ENCODE measurements around the gene ZWILCH. TPM values are rescaled to one million over a fixed set of nuclear protein-coding genes. Genes with fewer than 3 reads are reported as not detected.

ZWILCH gene
- total and polyA plus RNA-seq, 8 donors: 1.2 to 4.3 (median 3.1) TPM

DNA sequence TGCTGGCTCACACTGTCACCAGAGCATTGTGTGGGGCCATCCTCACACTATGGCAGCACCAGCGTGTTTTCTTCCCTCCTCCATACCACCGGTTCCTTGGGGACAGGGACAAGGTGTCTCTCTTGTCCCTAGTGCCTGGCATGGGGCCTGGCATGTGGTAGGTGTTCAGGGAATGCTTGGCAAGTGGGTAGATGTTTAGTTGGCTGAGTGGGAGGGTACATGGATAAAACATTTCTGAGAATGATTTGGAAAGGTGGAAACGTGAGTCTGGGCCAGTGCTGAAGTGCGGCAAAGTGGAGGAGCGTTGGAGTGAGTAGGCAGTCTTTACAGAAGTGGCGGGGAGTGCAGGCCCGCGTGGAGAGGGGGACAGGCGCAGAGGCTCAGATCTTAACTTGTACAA is 22.6 kb upstream of the ZWILCH start:
- Histone ChIP-seq H3K27ac (peak overlapping the region; percentile 5 to 69 (median 39)), H3K4me3 (no peak overlapping the region), H3K9me3 (no peaks in the 10 kb centered on the region), H3K27me3 (no peaks in the 10 kb centered on the region), H3K4me1 (no peaks in the 10 kb centered on the region), H3K36me3 (no peaks in the 10 kb centered on the region)
- DNase-seq (no peak), ATAC-seq (no peak), FAIRE-seq (no peak)
- intact Hi-C loops (cut with DNase I): no loop called here
- 68 to 73% methylated on average over 9 of the region's 9 CpGs for WGBS, 2 donors
- TF ChIP-seq CTCF (IDR thresholded peaks at IDR 0.05): no peak

GRCh38 chr15:66483131-66483566 is 22.0 kb upstream of the ZWILCH start:
- intact Hi-C loops (cut with DNase I): no loop called here
- ATAC-seq (peak; percentile 86 to 90 (median 90)), DNase-seq (peak in 5 of 6 donors; percentile 66 to 82 (median 77)), FAIRE-seq (no peak)
- no peaks in the 10 kb centered on the region for H3K4me1 ChIP-seq
- no peaks in the 10 kb centered on the region for H3K9me3 ChIP-seq
- 60 to 65% methylated on average over 3 of the region's 3 CpGs for WGBS, 2 donors
- H3K27ac ChIP-seq: peak overlapping the region; percentile 5 to 69 (median 39)
- TF ChIP-seq CTCF (IDR thresholded peaks at IDR 0.05): no peak
- H3K4me3 ChIP-seq: no peak overlapping the region
- no peaks in the 10 kb centered on the region for H3K36me3 ChIP-seq
- H3K27me3 ChIP-seq: no peaks in the 10 kb centered on the region

DNA sequence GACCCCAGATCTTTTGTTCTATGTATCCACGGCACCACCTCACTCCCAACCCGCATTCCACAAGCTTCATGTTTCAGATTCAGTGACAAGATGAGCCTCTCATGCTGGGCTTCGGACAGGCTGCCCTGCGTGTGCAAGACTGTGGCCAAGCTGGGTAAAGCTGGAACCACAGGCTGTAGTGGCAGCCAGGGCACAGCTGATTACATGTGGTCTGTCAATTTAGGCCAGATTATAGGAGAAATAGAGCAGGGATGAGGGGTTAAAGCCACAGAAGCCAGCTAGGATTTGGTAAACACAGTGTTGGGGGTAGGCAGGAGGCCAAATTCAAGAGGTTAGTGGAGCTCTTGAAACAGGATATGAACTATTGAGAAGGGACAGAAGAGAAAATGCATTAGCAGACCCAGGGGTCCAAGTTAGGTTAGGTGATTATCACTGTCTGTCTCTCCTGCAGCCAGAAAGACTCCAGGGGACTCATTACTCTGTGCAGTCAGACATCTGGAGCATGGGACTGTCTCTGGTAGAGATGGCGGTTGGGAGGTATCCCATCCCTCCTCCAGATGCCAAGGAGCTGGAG is 20.5 kb upstream of the ZWILCH start:
- WGBS, 2 donors: 90 to 93% methylated on average over 5 of the region's 5 CpGs
- TF ChIP-seq CTCF (IDR thresholded peaks at IDR 0.05): no peak
- no peaks in the 10 kb centered on the region for H3K4me1 ChIP-seq
- H3K27ac ChIP-seq: peak overlapping the region in 1 of 4 donors; percentile 33
- peaks cover 0 to 1% (median 0%) of the 10 kb centered on the region in 3 donors for H3K36me3 ChIP-seq
- intact Hi-C loops (cut with DNase I): no loop called here
- H3K4me3 ChIP-seq: no peak overlapping the region
- H3K9me3 ChIP-seq: no peaks in the 10 kb centered on the region
- DNase-seq (no peak), ATAC-seq (no peak), FAIRE-seq (no peak)
- no peaks in the 10 kb centered on the region for H3K27me3 ChIP-seq

- ATAC-seq (no peak), FAIRE-seq (no peak), DNase-seq (no peak)
- 70 to 73% methylated on average over 3 of the region's 3 CpGs for WGBS, 2 donors
- no peaks in the 10 kb centered on the region for H3K4me1 ChIP-seq
- H3K27ac ChIP-seq: no peak overlapping the region
- H3K27me3 ChIP-seq: no peaks in the 10 kb centered on the region
- H3K9me3 ChIP-seq: no peaks in the 10 kb centered on the region
- no peak overlapping the region for H3K4me3 ChIP-seq
- intact Hi-C loops (cut with DNase I): no loop called here
- no peak for TF ChIP-seq CTCF (IDR thresholded peaks at IDR 0.05)
- peaks cover 0 to 20% (median 5%) of the 10 kb centered on the region in 3 donors for H3K36me3 ChIP-seq
Observed at GRCh38 chr15:66486887-66487286, 18.2 kb upstream of the ZWILCH start.

- Histone ChIP-seq H3K27ac (peak overlapping the region in 2 of 4 donors; percentile 33), H3K4me3 (no peak overlapping the region), H3K4me1 (no peaks in the 10 kb centered on the region), H3K36me3 (peaks cover 0 to 20% (median 5%) of the 10 kb centered on the region in 3 donors), H3K9me3 (no peaks in the 10 kb centered on the region), H3K27me3 (no peaks in the 10 kb centered on the region)
- WGBS, 2 donors: 65 to 70% methylated on average over 5 of the region's 5 CpGs
- FAIRE-seq: no peak
- no peak for TF ChIP-seq CTCF (IDR thresholded peaks at IDR 0.05)
- intact Hi-C loops (cut with DNase I): no loop called here
- DNase-seq: no peak
- ATAC-seq: peak; percentile 22 to 63 (median 59)
Observed at GRCh38 chr15:66488525-66488924, 16.6 kb upstream of the ZWILCH start.
